Measurements from ENCODE around the gene SYCP2. TPM values are rescaled to one million over a fixed set of nuclear protein-coding genes. Genes with fewer than 3 reads are reported as not detected.

The SYCP2 gene
- total and polyA plus RNA-seq, 2 of the 8 experiments (the other 6 are each of a cell fraction or from before 2014, with no cell fraction given), result 0.02 to 0.50 TPM

DNA sequence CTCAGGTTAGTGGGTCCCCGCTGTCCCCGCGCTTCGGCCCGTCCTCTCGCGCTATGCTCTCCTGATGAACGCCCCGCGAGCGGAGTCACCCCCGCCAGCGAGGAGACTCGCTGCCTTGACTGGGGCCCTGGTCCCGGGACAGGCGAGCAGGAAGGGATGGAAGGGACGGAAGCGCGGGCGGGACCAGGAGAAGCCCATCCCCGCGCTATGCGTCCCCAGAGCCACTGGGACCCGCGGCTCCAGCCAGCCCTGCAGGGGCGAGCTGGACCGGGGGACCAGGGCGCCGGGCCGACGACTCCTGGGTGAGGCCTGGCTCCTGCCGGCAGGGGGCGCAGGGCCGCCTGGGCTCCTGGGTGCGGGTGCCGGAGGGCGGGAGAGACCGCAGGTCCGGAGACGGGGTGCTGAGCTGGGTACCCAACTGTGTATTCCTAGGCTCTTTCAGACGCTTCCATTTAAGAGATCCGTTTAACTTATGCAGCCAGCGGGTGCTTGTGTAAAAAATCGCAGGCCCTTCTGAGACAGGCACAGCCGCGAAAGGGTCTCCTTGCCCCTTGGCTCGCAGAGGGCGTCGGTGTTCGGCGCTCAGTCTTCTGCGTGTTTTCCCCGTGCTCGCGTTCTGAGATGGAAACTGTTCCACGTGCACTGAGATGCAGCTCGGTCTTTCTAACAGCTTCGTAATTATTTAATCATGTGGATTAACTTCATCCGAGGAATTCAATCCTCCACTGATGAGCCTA is 580 bp upstream of the SYCP2 start (continued):
- no peak for TF ChIP-seq CBX8 (IDR thresholded peaks at IDR 0.05; ENCODE audit: borderline replicate concordance, low read depth, low read length)
- no peak for TF ChIP-seq HDAC6 (IDR thresholded peaks at IDR 0.05; ENCODE audit: low read depth, low read length)
- no peak for TF ChIP-seq SIRT6 (IDR thresholded peaks at IDR 0.05; ENCODE audit: low read length)
- TF ChIP-seq PHF8 (conservative IDR thresholded peaks at IDR 0.05; ENCODE audit: low read depth, low read length), result no peak
- no peak for TF ChIP-seq POU5F1 (IDR thresholded peaks at IDR 0.05; ENCODE audit: low read depth, low read length)
- no peak for TF ChIP-seq RFX5 (IDR thresholded peaks at IDR 0.05; ENCODE audit: borderline replicate concordance, low read depth, low read length)
- TF ChIP-seq POLR2AphosphoS5 (IDR thresholded peaks at IDR 0.05; ENCODE audit: low read depth, low read length), result no peak
- TF ChIP-seq SUZ12 (IDR thresholded peaks at IDR 0.05; ENCODE audit: low read length), result 0 out of 2 replicates have a peak, but pooled peaks have one; percentile 41
- TF ChIP-seq EZH2 (IDR thresholded peaks at IDR 0.05; ENCODE audit: low read depth, low read length, severe bottlenecking), result peak; percentile 38
- TF ChIP-seq GTF2F1 (IDR thresholded peaks at IDR 0.05; ENCODE audit: borderline replicate concordance, low read depth, low read length), result no peak
- no peak for TF ChIP-seq RXRA (IDR thresholded peaks at IDR 0.05; ENCODE audit: insufficient read depth, low read depth, low read length)
- TF ChIP-seq CBX5 (IDR thresholded peaks at IDR 0.05; ENCODE audit: low read depth, low read length), result no peak
- TF ChIP-seq BRCA1 (IDR thresholded peaks at IDR 0.05; ENCODE audit: low read depth, low read length), result no peak
- no peak for TF ChIP-seq EGR1 (IDR thresholded peaks at IDR 0.05; ENCODE audit: borderline replicate concordance, low read depth, low read length)
- TF ChIP-seq TCF12 (IDR thresholded peaks at IDR 0.05; ENCODE audit: low read depth, low read length), result no peak
- TF ChIP-seq TBP (IDR thresholded peaks at IDR 0.05; ENCODE audit: low read depth, low read length), result no peak
- no peak for TF ChIP-seq CEBPB (IDR thresholded peaks at IDR 0.05; ENCODE audit: low read depth, low read length)
- no peak for TF ChIP-seq ZNF274 (IDR thresholded peaks at IDR 0.05; ENCODE audit: borderline replicate concordance, extremely low read depth, low read length)
- TF ChIP-seq TAF1 (IDR thresholded peaks at IDR 0.05; ENCODE audit: low read depth, low read length), result no peak
- peak; percentile 98 for TF ChIP-seq KDM4A (IDR thresholded peaks at IDR 0.05; ENCODE audit: low read depth, low read length, severe bottlenecking)
- TF ChIP-seq JUND (IDR thresholded peaks at IDR 0.05; ENCODE audit: low read length), result no peak
- no peak for TF ChIP-seq CHD1 (IDR thresholded peaks at IDR 0.05; ENCODE audit: low read depth, low read length)
- no peak for TF ChIP-seq POLR2A (IDR thresholded peaks at IDR 0.05; ENCODE audit: control extremely low read depth in 1 of 2, low read depth in 2 of 2, low read length in 2 of 2)
- TF ChIP-seq FOSL1 (IDR thresholded peaks at IDR 0.05; ENCODE audit: insufficient read depth, low read depth, low read length), result no peak
- TF ChIP-seq ASH2L (IDR thresholded peaks at IDR 0.05; ENCODE audit: low read length), result peak; percentile 47
- TF ChIP-seq BACH1 (IDR thresholded peaks at IDR 0.05; ENCODE audit: low read length), result no peak
- TF ChIP-seq SP1 (IDR thresholded peaks at IDR 0.05; ENCODE audit: low read depth, low read length), result no peak
- TF ChIP-seq SIX5 (IDR thresholded peaks at IDR 0.05; ENCODE audit: low read depth, low read length), result no peak

Measured in H1 (cell line).